NK-92 (cell line): ENCODE data around the gene LAGE3.

ENCODE experiments used
- DNase-seq: peaks from one replicate; lab custom pipeline; 2025; ENCODE audit not compliant: unreplicated experiment; lab: John Stamatoyannopoulos, UW

LAGE3 gene

GRCh38 chrX:154477891-154478477, 1.1 kb downstream of the LAGE3 start:
- no peak for DNase-seq

GRCh38 chrX:154476821-154477220, 2.3 kb downstream of the LAGE3 start:
- DNase-seq, result no peak

- no peak for DNase-seq
Observed at GRCh38 chrX:154473683-154474082, 5.4 kb downstream of the LAGE3 start.

- no peak for DNase-seq
Observed at GRCh38 chrX:154472685-154473632, 6.1 kb downstream of the LAGE3 start.

- DNase-seq, result no peak
Observed at GRCh38 chrX:154471839-154472684, 7.0 kb downstream of the LAGE3 start.

- DNase-seq, result no peak
Observed at GRCh38 chrX:154470914-154471568, 8.0 kb downstream of the LAGE3 start.

- DNase-seq, result no peak
Observed at GRCh38 chrX:154470434-154470833, 8.6 kb downstream of the LAGE3 start.

- no peak for DNase-seq
Observed at GRCh38 chrX:154469880-154470279, 9.2 kb downstream of the LAGE3 start.

- no peak for DNase-seq
Observed at GRCh38 chrX:154469114-154469513, 10.0 kb downstream of the LAGE3 start.

GRCh38 chrX:154468217-154468616, 10.9 kb downstream of the LAGE3 start:
- DNase-seq, result no peak

- no peak for DNase-seq
Observed at GRCh38 chrX:154467556-154467955, 11.5 kb downstream of the LAGE3 start.

GRCh38 chrX:154466907-154467306, 12.2 kb downstream of the LAGE3 start:
- DNase-seq, result no peak

GRCh38 chrX:154466036-154466435, 13.0 kb downstream of the LAGE3 start:
- no peak for DNase-seq

- DNase-seq, result no peak
Observed at GRCh38 chrX:154465601-154466000, 13.5 kb downstream of the LAGE3 start.

GRCh38 chrX:154464806-154465365, 14.2 kb downstream of the LAGE3 start:
- DNase-seq, result no peak

- no peak for DNase-seq
Observed at GRCh38 chrX:154463611-154464220, 15.4 kb downstream of the LAGE3 start.

- no peak for DNase-seq
Observed at GRCh38 chrX:154462396-154462795, 16.7 kb downstream of the LAGE3 start.

- no peak for DNase-seq
Observed at GRCh38 chrX:154460326-154460725, 18.8 kb downstream of the LAGE3 start.

- no peak for DNase-seq
Observed at GRCh38 chrX:154459832-154460231, 19.2 kb downstream of the LAGE3 start.
